Endothelial cell (in vitro differentiated cells): ENCODE measurements around the gene TTLL6. TPM values are rescaled to one million over a fixed set of nuclear protein-coding genes. Genes with fewer than 3 reads are reported as not detected.
A peak's percentile ranks its signal among the peaks of the same experiment; 100 is the strongest.

ENCODE experiments used
- DNase-seq: peaks from one replicate; pipeline ENCODE4 v3.0.0; 2021; ENCODE audit warnings: low spot score
- H3K27ac Mint-ChIP-seq: one replicate; pipeline ENCODE4 v1.8.0; 2021; ENCODE audit warnings: mixed read lengths, inconsistent platforms; ENCODE audit not compliant: unreplicated experiment
- H3K27me3 Mint-ChIP-seq: one replicate; pipeline ENCODE4 v1.8.0; 2021; ENCODE audit warnings: mild to moderate bottlenecking, moderate library complexity, mixed read lengths, inconsistent platforms; ENCODE audit not compliant: unreplicated experiment
- H3K36me3 Mint-ChIP-seq: one replicate; pipeline ENCODE4 v1.8.0; 2021; ENCODE audit warnings: mild to moderate bottlenecking, low read depth, mixed read lengths, inconsistent platforms; ENCODE audit not compliant: unreplicated experiment
- H3K4me1 Mint-ChIP-seq: one replicate; pipeline ENCODE4 v1.8.0; 2021; ENCODE audit warnings: mild to moderate bottlenecking, mixed read lengths, inconsistent platforms; ENCODE audit not compliant: unreplicated experiment
- H3K4me3 Mint-ChIP-seq: one replicate; pipeline ENCODE4 v1.8.0; 2021; ENCODE audit warnings: mild to moderate bottlenecking, mixed read lengths, inconsistent platforms; ENCODE audit not compliant: unreplicated experiment
- H3K9me3 Mint-ChIP-seq: one replicate; pipeline ENCODE4 v1.8.0; 2021; ENCODE audit warnings: mixed read lengths, inconsistent platforms; ENCODE audit not compliant: unreplicated experiment
- total RNA-seq: library from RNA; stranded (reverse); fragmentation: NEBNext Ultra II Directional; extraction: Animal tissue kit (Norgen Biotek cat#: 25700); gene quantifications from one replicate; pipeline ENCODE4 v1.2.1, GENCODE V29; 2021; ENCODE audit not compliant: unreplicated experiment
- TF ChIP-seq, protein P1 (sequence below): fragments of 200-600 bp; sonication (generic); IDR thresholded peaks from one replicate; pipeline ENCODE4 v1.5.0; 2021; ENCODE audit warnings: antibody characterized with exemption; ENCODE audit not compliant: unreplicated experiment

The TTLL6 gene
- total RNA-seq, 1 donor from 2014 or later, result 0.87 TPM

DNA sequence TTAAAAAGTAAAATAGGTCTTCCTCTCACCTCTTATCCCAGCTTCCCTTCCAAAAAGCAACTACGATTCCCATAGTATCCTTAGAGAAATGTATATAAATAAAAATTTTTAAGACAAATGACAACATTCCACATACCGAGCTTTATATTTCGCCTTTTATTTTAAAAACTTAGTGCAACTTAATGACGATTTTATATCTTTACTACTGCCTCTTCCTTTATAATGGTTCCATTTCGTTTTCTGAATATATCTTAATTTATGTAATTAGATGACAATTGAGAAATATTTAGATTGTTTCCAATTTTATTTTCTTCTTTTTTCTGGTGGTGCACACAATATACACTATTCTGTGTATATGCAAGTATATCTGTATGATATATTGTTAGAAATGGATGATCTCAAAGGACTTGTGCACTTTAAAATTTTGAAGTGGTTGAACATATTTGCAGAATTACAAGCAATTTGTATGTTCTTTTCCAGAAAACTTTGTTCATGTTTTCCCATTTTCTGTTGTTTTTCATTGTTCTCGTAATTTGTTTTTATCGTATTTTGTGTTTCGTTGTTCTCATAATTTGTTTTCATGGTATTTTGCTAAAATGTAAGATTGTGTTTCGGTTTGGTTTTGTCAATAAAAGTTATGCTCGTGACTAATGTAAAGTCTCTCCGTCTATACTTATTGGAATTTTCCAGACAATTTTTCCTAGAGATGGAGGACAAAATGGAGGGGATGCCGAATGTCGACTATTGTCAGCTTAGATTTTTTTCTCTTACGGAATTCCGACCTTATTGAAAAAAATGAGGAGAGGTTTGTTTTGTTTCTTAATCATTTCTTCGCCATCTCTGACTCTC is 68.1 kb downstream of the TTLL6 start:
- Mint-ChIP-seq H3K4me1 (peaks cover 17% of the 10 kb centered on the region), H3K36me3 (no peaks in the 10 kb centered on the region), H3K27ac (peak overlapping the region; percentile 48), H3K9me3 (no peaks in the 10 kb centered on the region), H3K4me3 (no peak overlapping the region), H3K27me3 (peaks cover 42% of the 10 kb centered on the region)
- DNase-seq, result no peak
- TF ChIP-seq, protein P1, sequence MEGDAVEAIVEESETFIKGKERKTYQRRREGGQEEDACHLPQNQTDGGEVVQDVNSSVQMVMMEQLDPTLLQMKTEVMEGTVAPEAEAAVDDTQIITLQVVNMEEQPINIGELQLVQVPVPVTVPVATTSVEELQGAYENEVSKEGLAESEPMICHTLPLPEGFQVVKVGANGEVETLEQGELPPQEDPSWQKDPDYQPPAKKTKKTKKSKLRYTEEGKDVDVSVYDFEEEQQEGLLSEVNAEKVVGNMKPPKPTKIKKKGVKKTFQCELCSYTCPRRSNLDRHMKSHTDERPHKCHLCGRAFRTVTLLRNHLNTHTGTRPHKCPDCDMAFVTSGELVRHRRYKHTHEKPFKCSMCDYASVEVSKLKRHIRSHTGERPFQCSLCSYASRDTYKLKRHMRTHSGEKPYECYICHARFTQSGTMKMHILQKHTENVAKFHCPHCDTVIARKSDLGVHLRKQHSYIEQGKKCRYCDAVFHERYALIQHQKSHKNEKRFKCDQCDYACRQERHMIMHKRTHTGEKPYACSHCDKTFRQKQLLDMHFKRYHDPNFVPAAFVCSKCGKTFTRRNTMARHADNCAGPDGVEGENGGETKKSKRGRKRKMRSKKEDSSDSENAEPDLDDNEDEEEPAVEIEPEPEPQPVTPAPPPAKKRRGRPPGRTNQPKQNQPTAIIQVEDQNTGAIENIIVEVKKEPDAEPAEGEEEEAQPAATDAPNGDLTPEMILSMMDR, result no peak

DNA sequence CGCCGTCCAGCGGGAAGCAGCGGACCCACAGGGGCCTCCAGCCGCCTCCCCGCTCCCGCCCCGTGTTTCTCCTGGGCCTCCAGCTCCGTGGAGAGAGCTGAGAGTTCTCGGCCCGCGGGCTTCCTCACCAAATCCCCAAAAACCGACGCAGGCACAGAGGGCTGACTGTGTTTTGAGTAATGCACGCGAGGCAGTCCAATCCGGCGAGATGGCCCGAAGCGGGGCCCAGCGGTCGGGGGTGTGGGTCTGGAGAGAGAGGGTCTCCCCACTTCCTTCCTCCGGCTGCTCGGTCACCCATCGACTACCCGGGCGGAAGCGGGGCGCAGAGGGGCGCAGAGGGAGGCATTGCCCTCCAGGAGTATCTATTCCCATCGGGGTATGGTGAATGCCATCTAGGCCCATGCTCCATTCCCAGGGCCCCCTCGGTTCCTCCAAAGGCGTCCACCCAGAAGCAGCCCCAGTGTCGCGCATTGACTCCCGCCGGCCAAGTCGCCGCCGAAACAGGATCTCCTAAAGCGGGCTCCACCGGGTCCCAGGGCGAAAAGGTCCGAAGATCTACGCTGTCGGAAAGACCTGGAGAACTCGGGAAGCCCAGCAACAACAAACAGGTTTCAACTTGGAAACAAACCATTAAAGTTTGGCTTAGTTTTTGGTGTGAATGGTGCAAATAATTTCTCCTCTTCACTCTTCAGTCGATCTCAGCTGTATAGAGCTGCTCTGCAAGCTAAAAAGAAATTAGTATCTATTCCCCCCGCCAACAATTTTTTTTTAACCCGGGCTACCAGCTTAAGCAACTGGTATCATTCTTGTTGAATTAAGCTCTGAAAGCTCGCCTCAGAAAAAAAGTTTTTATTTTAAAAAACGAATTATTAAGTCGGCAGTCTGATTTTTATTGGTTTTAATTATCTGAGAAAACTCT is 69.3 kb downstream of the TTLL6 start:
- Mint-ChIP-seq H3K36me3 (no peaks in the 10 kb centered on the region), H3K9me3 (no peaks in the 10 kb centered on the region), H3K4me1 (peaks cover 6% of the 10 kb centered on the region), H3K4me3 (no peak overlapping the region), H3K27ac (no peak overlapping the region), H3K27me3 (peaks cover 39% of the 10 kb centered on the region)
- no peak for DNase-seq
- TF ChIP-seq, protein P1, result no peak

DNA sequence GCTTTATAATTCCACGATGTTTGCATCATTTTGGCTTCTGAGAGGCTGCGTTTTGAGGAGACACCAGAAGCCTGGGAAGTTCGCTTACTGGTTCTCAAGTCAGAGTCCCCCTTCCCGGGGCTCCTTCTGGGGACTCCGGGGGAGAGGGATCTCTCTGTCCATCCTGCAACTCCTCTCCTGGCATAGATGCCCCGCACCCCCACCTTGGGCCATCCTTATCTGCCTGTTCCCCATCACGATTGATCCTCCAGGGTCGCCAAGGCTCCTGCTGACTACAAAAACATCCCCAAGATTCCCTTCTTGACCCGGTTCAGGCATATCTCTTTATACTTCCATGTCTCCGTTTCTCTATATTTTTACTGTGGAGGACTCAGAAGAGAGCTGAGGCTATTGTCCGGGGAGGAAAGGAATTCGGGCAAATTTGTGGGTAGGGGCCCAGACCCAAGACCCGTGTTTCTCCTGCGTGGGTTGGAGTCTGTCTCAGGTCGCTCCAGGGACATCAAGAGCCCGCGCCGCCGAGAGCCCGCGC is 70.0 kb downstream of the TTLL6 start:
- no peak overlapping the region for H3K4me3 Mint-ChIP-seq
- H3K9me3 Mint-ChIP-seq, result no peaks in the 10 kb centered on the region
- H3K36me3 Mint-ChIP-seq, result no peaks in the 10 kb centered on the region
- TF ChIP-seq, protein P1, result no peak
- no peak for DNase-seq
- H3K27me3 Mint-ChIP-seq, result peaks cover 36% of the 10 kb centered on the region
- H3K4me1 Mint-ChIP-seq, result peaks cover 6% of the 10 kb centered on the region
- H3K27ac Mint-ChIP-seq, result no peak overlapping the region

DNA sequence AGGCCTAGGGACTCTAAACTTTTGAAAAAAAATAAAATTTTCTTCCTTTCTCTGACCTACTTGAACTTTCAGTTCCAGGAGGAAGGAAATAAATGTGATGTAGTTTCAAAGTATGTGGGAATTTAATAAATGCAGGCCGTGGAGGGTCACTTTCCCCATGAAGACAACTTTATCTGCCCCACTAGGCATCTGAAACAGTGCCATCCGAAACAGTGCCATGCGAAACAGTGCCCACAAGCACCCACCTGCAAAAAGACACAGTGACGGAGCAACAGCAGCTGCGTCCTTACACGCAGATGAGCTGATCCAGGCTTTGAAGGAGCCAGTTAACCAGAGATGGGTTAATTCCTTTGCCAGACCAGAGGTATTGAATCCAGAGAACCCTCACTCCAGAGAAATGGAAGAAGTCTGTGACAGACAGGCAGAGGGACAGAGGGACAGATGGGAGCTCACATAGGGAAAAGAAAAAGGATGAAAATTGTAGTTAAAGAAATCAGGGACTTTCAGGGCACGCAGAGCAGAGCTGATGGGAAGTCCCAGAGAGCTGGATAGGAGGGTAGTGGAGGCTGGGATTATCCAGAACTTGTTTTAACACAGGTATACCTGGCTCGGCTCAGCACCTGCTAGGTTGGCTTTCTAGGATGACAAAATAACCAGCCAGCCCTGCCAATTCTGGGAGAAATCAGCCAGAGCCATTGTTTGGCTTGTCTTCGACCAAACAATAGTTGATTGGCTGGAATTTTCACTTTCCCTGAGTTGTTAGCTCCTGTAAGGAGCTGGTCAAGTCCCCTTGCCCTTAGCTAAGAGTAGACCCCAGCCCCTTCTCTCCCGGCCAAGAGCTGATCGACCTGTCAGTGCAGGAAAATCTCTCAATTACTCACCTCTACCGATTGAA is 71.4 kb downstream of the TTLL6 start:
- H3K27ac Mint-ChIP-seq, result no peak overlapping the region
- no peak overlapping the region for H3K4me3 Mint-ChIP-seq
- H3K4me1 Mint-ChIP-seq, result peaks cover 6% of the 10 kb centered on the region
- TF ChIP-seq, protein P1, result no peak
- H3K9me3 Mint-ChIP-seq, result no peaks in the 10 kb centered on the region
- H3K36me3 Mint-ChIP-seq, result no peaks in the 10 kb centered on the region
- peaks cover 29% of the 10 kb centered on the region for H3K27me3 Mint-ChIP-seq
- DNase-seq, result no peak
